HepG2 (cell line): ENCODE measurements around the gene GLUD1. TPM values are rescaled to one million over a fixed set of nuclear protein-coding genes. Genes with fewer than 3 reads are reported as not detected.

Source experiments
- BRCA1 ChIP-seq: sonication (generic); formaldehyde crosslinking; IDR thresholded peaks from 2 replicates; pipeline ENCODE4 v1.4.0; 2020; ENCODE audit warnings: missing genetic modification reagents
- CBX1 ChIP-seq: IDR thresholded peaks from one replicate; pipeline ENCODE4 v1.6.1; 2016; ENCODE audit warnings: antibody characterized with exemption, low read depth
- ETV6 ChIP-seq: sonication (generic); formaldehyde crosslinking; conservative IDR thresholded peaks from 2 replicates; pipeline ENCODE4 v1.4.0; 2020; ENCODE audit warnings: missing genetic modification reagents
- GABPA ChIP-seq, 2 experiments: IDR thresholded peaks; 2 replicates each; pipeline ENCODE4 v1.6.1; 2011 to 2016; ENCODE audit warnings: low read depth in 2 of 2, low read length in 1 of 2, missing biosample characterization in 1 of 2, missing genetic modification characterization in 1 of 2
- HMG20A ChIP-seq: IDR thresholded peaks from 2 replicates; pipeline ENCODE4 v1.6.1; 2016; ENCODE audit warnings: borderline replicate concordance
- HMG20B ChIP-seq: conservative IDR thresholded peaks from 2 replicates; pipeline ENCODE4 v1.6.1; 2016; ENCODE audit warnings: missing genetic modification reagents, missing compliant biosample characterization
- HNRNPK ChIP-seq: fragments of 200-400 bp; formaldehyde crosslinking; IDR thresholded peaks from 2 replicates; pipeline ENCODE4 v1.6.1; 2018; ENCODE audit warnings: low read length, low read depth, moderate library complexity, mild to moderate bottlenecking; ENCODE audit not compliant: poor library complexity, severe bottlenecking
- ISX ChIP-seq: sonication (generic); formaldehyde crosslinking; conservative IDR thresholded peaks from 2 replicates; pipeline ENCODE4 v1.5.0; 2020; ENCODE audit warnings: missing genetic modification reagents
- KMT2A ChIP-seq: sonication (generic); formaldehyde crosslinking; IDR thresholded peaks from 2 replicates; pipeline ENCODE4 v1.4.0; 2020; ENCODE audit warnings: missing genetic modification reagents
- KMT2B ChIP-seq: IDR thresholded peaks from 2 replicates; pipeline ENCODE4 v1.6.1; 2016; ENCODE audit warnings: missing genetic modification reagents, missing compliant biosample characterization
- PHB2 ChIP-seq: fragments of 450-650 bp; IDR thresholded peaks from 2 replicates; pipeline ENCODE4 v1.6.1; 2018; ENCODE audit not compliant: partially characterized antibody
- PHF8 ChIP-seq: sonication (generic); formaldehyde crosslinking; IDR thresholded peaks from 2 replicates; pipeline ENCODE4 v1.5.0; 2020; ENCODE audit warnings: missing genetic modification reagents
- SETDB1 ChIP-seq: sonication (generic); formaldehyde crosslinking; IDR thresholded peaks from 2 replicates; pipeline ENCODE4 v1.5.1; 2020; ENCODE audit warnings: missing genetic modification reagents, mild to moderate bottlenecking, borderline replicate concordance
- SMC3 ChIP-seq: IDR thresholded peaks from 2 replicates; pipeline ENCODE4 v1.6.1; 2011; ENCODE audit warnings: low read length, improper control_type of control experiment
- STAT5B ChIP-seq: sonication (generic); formaldehyde crosslinking; IDR thresholded peaks from 2 replicates; pipeline ENCODE4 v1.4.0; 2020; ENCODE audit warnings: missing genetic modification reagents
- WIZ ChIP-seq: sonication (generic); formaldehyde crosslinking; IDR thresholded peaks from 2 replicates; pipeline ENCODE4 v1.5.1; 2020; ENCODE audit warnings: mild to moderate bottlenecking, missing genetic modification reagents
- ZMYM4 ChIP-seq: sonication (generic); formaldehyde crosslinking; IDR thresholded peaks from 2 replicates; pipeline ENCODE4 v1.8.1; 2023; ENCODE audit warnings: mild to moderate bottlenecking, missing genetic modification reagents
- ZNF124 ChIP-seq: sonication (generic); formaldehyde crosslinking; IDR thresholded peaks from 2 replicates; pipeline ENCODE4 v1.4.0; 2020; ENCODE audit warnings: missing genetic modification reagents
- ZNF33A ChIP-seq: sonication (generic); formaldehyde crosslinking; IDR thresholded peaks from 2 replicates; pipeline ENCODE4 v1.5.1; 2020; ENCODE audit warnings: missing genetic modification reagents, mild to moderate bottlenecking, moderate library complexity, borderline replicate concordance
- ZNF350 ChIP-seq: sonication (generic); formaldehyde crosslinking; IDR thresholded peaks from 2 replicates; pipeline ENCODE4 v1.4.0; 2020; ENCODE audit warnings: mild to moderate bottlenecking, low read depth, missing genetic modification reagents, borderline replicate concordance
- ZNF468 ChIP-seq: sonication (generic); formaldehyde crosslinking; IDR thresholded peaks from 2 replicates; pipeline ENCODE4 v1.8.0; 2022; ENCODE audit warnings: mild to moderate bottlenecking, moderate library complexity, missing genetic modification reagents
- ZNF589 ChIP-seq: sonication (generic); formaldehyde crosslinking; conservative IDR thresholded peaks from 2 replicates; pipeline ENCODE4 v1.8.0; 2022; ENCODE audit warnings: mild to moderate bottlenecking, moderate library complexity, missing genetic modification reagents
- ZNF644 ChIP-seq: IDR thresholded peaks from 2 replicates; pipeline ENCODE4 v1.6.1; 2016; ENCODE audit warnings: low read depth
- polyA plus RNA-seq, 8 experiments: library from polyadenylated mRNA; depleted of rRNA in 3 of 8; stranded (reverse) in 7 of 8; unstranded in 1 of 8; fragments of >200 nt; fragmentation: Illumina TruSeq in 4 of 8; extraction: Trizol in 4 of 8; gene quantifications; 2 replicates each; pipeline versions ENCODE4 v1.2.1 to v1.2.3, GENCODE V29; 2011 to 2016; ENCODE audit warnings: low read depth in 4 of 8, missing spikeins in 1 of 8, mixed read lengths in 1 of 8; ENCODE audit not compliant: insufficient read depth in 1 of 8
- total RNA-seq, 5 experiments: library from RNA; depleted of rRNA; stranded (reverse); fragments of >200 nt; fragmentation: Illumina TruSeq; extraction: Trizol; gene quantifications; 2 replicates each; pipeline ENCODE4 v1.2.3, GENCODE V29; 2016; ENCODE audit warnings: low read depth in 1 of 5
- TF ChIP-seq, protein P1 (sequence below): sonication (generic); formaldehyde crosslinking; IDR thresholded peaks from 2 replicates; pipeline ENCODE4 v1.5.1; 2020; ENCODE audit warnings: missing genetic modification reagents, mild to moderate bottlenecking, borderline replicate concordance
- TF ChIP-seq, protein P2 (sequence below): sonication (generic); formaldehyde crosslinking; IDR thresholded peaks from 2 replicates; pipeline ENCODE4 v1.5.0; 2020; ENCODE audit warnings: mild to moderate bottlenecking, missing genetic modification reagents, moderate library complexity
- TF ChIP-seq, protein P3 (sequence below): sonication (generic); formaldehyde crosslinking; IDR thresholded peaks from 2 replicates; pipeline ENCODE4 v1.4.0; 2020; ENCODE audit warnings: mild to moderate bottlenecking, low read depth, missing genetic modification reagents

The GLUD1 gene
- total and polyA plus RNA-seq, 2 of the 13 experiments (the other 11 are each of a cell fraction or from before 2014, with no cell fraction given): 301 to 798 TPM

DNA sequence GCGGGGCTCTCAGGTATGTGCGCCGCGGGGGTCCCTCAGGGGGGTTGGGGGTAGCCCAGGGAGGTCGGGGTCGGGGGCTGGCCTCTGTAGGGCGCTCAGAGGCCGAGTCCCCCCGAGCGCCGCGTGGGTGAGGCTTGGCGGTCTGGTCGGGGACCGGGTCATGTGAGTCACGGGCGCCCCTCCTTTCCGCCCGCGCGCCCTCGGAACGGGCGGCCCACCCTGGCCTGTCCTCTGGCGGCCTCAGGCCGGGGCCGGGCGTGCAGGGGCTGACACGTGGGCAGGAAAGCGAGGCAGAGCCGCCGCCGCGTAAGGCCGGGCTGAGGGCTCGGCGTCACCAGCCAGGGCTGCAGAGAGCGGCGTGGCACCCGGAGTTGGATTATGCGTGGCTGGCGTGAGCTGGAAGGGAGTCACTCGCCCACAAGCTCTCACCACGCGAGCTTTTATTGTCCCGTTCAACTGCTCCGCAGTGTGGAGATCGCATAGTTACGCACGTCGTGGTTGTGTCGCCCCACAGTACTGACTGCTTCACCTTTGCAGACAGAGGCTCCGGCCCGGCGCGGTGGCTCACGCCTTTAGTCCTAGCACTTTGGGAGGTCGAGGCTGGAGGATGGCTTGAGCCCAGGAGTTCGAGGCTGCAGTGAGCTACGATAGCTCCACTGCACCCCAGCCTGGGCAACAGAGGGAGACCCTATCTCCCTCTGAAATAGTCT, 748 bp upstream of the GLUD1 start (continued):
- TF ChIP-seq PHF8 (CRISPR knock-in tag) (peak; percentile 86), BRCA1 (no peak), KMT2B (CRISPR knock-in tag) (peak; percentile 56; the same call in 1 of the 2 replicates), CBX1 (peak; percentile 44), ZNF644 (no peak), WIZ (no peak), PHB2 (no peak), SETDB1 (CRISPR knock-in tag) (no peak), ETV6 (CRISPR knock-in tag) (0 out of 2 replicates have a peak, but pooled peaks have one; percentile 40), KMT2A (CRISPR knock-in tag) (peak; percentile 94), ZNF468 (CRISPR knock-in tag) (no peak), ZNF350 (CRISPR knock-in tag) (peak; percentile 7; the same call in 1 of the 2 replicates), STAT5B (CRISPR knock-in tag) (0 out of 2 replicates have a peak, but pooled peaks have one; percentile 18), ISX (0 out of 2 replicates have a peak, but pooled peaks have one; percentile 51), ZMYM4 (CRISPR knock-in tag) (peak; percentile 48; the same call in 1 of the 2 replicates), HMG20B (CRISPR knock-in tag) (no peak; the same call in 1 of the 2 replicates), GABPA (IDR thresholded peaks at IDR 0.05; ENCODE audit: low read depth, low read length) (no peak), GABPA (CRISPR knock-in tag; IDR thresholded peaks at IDR 0.05; ENCODE audit: low read depth) (no peak), HNRNPK (peak; percentile 74), ZNF124 (CRISPR knock-in tag) (peak; percentile 73; the same call in 1 of the 2 replicates), ZNF589 (CRISPR knock-in tag) (peak; percentile 84; the same call in 1 of the 2 replicates), SMC3 (no peak), ZNF33A (no peak), HMG20A (peak; percentile 18; the same call in 1 of the 2 replicates)
- TF ChIP-seq, protein P1, sequence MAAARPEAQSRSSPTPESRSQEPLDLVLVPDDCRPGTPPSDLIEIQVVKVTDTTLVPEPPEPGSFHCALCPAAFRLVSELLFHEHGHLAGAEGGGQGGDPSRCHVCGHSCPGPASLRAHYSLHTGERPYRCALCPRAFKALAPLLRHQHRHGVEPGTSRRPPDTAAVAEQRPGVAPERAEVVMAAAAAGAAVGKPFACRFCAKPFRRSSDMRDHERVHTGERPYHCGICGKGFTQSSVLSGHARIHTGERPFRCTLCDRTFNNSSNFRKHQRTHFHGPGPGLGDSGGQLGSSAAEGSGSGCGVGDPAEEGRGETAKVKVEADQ (CRISPR knock-in tag): peak; percentile 31; the same call in 1 of the 2 replicates
- TF ChIP-seq, protein P2, sequence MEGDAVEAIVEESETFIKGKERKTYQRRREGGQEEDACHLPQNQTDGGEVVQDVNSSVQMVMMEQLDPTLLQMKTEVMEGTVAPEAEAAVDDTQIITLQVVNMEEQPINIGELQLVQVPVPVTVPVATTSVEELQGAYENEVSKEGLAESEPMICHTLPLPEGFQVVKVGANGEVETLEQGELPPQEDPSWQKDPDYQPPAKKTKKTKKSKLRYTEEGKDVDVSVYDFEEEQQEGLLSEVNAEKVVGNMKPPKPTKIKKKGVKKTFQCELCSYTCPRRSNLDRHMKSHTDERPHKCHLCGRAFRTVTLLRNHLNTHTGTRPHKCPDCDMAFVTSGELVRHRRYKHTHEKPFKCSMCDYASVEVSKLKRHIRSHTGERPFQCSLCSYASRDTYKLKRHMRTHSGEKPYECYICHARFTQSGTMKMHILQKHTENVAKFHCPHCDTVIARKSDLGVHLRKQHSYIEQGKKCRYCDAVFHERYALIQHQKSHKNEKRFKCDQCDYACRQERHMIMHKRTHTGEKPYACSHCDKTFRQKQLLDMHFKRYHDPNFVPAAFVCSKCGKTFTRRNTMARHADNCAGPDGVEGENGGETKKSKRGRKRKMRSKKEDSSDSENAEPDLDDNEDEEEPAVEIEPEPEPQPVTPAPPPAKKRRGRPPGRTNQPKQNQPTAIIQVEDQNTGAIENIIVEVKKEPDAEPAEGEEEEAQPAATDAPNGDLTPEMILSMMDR (CRISPR knock-in tag): no peak
- TF ChIP-seq, protein P3, sequence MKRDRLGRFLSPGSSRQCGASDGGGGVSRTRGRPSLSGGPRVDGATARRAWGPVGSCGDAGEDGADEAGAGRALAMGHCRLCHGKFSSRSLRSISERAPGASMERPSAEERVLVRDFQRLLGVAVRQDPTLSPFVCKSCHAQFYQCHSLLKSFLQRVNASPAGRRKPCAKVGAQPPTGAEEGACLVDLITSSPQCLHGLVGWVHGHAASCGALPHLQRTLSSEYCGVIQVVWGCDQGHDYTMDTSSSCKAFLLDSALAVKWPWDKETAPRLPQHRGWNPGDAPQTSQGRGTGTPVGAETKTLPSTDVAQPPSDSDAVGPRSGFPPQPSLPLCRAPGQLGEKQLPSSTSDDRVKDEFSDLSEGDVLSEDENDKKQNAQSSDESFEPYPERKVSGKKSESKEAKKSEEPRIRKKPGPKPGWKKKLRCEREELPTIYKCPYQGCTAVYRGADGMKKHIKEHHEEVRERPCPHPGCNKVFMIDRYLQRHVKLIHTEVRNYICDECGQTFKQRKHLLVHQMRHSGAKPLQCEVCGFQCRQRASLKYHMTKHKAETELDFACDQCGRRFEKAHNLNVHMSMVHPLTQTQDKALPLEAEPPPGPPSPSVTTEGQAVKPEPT (CRISPR knock-in tag): peak; percentile 55; the same call in 1 of the 2 replicates
